Muscle of arm (tissue), 12 donors: Measurements from ENCODE around the gene CDC42SE2. TPM values are rescaled to one million over a fixed set of nuclear protein-coding genes. Genes with fewer than 3 reads are reported as not detected.
"Not testable (repeated sequence)": the region's sequence is repeated elsewhere in the genome, so short reads cannot be mapped to it uniquely, and the experiment has no call there.

Source experiments
- DNase-seq: peaks from one replicate; pipeline ENCODE4 v3.0.0-alpha.2; 2013
- polyA plus RNA-seq, 12 donors: library from polyadenylated mRNA; unstranded; fragments of 120-200 nt; gene quantifications; one replicate each; pipeline ENCODE4 v1.2.1, GENCODE V29; 2013; ENCODE audit not compliant: insufficient read length in 12 of 12

Gene CDC42SE2
- polyA plus RNA-seq, 12 donors = 23.2 to 30.6 (median 26.8) TPM; not detected in 1

DNA sequence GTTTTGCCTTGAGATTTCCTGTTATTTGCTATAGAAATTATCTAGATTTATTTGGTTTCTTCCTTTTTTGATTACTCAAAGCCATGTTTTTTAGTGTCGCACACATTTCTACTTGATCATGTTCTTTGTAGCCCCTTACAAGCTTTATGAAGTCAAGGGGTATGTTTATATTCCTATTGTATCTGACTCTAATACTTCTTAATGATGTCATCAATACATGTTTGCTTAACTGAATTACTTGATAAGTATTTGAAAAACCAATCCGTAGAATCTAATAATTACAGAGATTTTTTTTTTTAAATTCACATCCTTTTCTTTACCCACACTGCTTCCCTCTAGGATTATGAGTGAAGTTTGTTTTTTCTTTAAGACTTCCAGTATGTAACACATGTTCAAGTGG, 53.0 kb downstream of the CDC42SE2 start:
- no peak for DNase-seq

DNA sequence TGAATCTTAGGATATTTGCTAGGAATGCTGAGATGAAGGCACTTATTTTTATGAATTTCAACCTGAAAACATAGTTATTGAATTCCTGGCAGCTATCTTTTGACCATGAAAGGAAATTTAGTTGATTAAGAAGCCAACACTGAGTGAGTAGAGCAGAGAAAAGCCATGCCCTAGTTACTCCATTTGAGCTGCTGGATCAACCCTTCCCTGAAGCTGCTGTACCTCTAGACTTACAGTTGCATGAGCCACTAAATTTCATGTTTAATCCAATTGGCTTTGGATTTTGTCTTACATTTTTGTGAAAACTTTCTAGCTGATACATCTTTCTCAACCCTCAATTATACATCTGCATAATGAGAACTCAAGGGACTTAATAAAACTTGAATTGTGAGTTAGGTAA, 54.6 kb downstream of the CDC42SE2 start:
- no peak for DNase-seq

DNA sequence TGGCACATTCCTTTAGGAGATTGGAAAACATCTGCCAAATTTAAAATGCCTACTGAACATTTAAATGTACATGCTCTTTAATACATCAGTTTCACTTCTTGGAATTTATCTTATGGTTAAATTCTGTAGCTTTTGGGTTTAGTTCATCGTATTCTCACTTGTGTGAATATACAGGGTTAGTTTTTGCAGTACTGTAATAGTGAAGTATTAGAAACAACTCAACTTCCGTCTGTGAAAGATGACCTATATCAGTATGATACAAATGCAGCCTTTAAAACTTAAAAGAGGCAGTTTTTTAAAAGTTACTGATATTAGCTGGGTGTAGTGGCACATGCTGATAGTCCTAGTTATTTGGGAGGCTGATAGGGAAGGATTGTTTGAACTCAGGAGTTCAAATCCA, 57.2 kb downstream of the CDC42SE2 start:
- no peak for DNase-seq

DNA sequence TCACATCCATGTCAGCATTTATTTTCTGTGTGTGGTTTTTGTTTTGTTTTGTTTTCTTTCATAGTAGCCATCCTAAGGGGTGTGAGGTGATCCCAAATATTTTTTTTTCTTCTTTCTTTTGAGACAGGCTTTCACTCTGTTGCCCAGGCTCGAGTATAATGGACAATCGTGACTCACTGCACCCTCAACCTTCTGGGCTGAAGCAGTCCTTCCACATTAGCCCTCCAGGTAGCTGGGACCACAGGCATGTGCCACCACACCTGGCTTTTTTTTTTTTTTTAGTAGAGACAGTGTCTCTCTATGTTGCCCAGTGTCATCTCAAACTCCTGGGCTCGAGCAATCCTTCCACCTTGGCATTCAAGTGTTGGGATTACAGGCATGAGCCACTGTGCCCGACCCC, 59.1 kb downstream of the CDC42SE2 start:
- no peak for DNase-seq

DNA sequence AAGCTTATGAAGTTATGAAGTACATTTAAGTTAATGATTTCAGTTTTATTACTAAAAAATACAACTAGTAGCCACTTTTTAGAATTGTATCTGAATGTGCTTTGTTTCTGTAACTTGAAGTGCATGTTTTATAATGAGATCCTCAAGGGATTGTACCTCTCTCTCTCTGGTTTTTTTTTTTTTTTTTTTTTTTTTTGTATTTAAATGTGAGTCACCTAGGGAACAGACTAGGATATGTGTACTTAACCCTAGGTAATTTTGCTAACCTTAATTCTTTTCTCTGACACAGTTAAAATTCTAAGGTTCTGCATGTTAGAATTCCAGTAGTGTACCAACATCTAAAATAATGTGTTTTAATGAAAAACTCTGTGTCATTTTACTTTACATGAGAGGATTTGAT, 59.5 kb downstream of the CDC42SE2 start:
- DNase-seq = no peak

DNA sequence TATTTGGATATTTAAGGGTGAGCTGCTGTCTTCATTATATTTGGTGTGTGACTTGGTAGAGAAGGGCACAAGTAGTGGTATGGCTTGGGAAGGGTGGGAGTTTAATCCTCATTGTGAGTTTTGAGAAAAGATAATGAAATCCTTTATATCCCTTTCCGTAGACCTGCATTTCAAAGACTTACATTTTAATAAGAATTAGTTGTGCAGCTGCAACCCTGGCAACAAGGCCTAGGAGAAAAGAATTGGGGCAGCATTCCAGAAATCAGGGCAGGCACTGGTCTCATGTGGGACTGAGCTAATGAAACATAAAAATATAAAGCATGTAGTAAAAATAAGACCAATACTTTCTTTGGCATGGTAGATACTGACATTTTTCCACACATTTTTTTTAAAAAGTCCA, 60.5 kb downstream of the CDC42SE2 start:
- DNase-seq = peak; percentile 68

DNA sequence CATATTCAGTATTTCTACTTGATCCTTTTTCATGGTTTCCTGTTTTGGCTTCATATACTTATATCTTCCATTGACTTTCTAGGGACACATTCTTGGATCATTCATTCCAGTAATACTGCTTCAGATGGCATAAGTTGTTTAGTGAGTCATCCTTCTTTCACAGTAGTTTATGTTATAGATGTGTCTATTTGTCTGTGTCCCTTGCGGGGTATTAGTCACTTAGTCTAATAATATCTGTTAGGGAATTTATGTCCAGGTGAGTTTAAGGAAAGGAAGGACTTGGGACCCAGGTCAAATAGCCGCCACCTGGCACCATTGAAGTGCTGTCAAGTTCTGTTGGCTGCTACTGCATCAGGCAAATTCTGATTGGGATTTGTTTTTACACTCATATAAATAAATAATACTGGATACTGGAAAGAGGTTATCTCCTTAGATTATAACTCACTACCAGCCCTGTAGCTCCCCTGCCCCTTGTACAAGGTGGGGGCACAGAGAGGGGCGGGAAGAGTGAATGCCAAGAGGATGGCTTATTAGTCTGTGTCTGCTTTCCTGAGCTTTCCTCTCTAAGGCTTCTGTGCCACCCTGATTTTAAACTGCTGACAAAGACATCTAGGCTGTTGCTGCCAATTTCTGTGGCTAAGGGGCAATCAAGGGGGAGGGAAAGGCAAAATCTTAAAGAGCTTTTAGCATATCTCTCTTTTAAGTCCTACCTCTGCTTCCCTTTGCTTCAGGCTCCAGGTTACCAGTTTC, 64.9 kb downstream of the CDC42SE2 start:
- DNase-seq = no peak

DNA sequence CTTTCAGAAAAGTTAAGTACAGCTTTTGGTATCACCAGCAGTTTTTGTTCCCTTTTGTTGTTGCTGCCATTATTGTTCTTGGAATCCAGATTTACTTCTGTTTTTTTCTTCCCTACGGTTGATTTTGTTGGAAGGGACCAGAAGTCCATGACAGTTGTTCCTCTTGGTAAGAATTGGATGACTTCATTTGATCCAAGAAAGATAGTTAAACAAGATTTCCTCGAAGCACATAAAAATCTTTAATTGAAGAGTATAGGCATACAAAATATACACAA, 65.4 kb downstream of the CDC42SE2 start:
- DNase-seq = no peak

DNA sequence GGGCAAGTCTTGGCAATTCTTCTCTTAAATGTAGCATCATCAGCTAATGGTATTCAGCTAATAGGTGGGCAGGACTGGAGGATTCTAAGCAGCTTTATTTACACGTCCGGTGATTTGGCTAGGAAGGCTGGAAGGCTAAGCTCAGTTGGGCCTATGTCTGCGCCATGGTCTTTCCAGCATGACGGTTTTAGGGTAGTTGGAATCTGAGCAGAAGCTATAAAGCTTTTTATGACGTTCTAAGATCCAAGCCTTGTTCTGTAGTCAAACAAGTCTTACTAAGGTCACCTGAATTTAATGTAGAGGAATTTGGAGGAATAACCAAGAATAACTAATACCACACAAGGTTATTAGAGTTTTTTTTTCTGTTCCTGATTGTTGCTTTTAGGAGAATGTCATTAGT, 66.2 kb downstream of the CDC42SE2 start:
- no peak for DNase-seq

DNA sequence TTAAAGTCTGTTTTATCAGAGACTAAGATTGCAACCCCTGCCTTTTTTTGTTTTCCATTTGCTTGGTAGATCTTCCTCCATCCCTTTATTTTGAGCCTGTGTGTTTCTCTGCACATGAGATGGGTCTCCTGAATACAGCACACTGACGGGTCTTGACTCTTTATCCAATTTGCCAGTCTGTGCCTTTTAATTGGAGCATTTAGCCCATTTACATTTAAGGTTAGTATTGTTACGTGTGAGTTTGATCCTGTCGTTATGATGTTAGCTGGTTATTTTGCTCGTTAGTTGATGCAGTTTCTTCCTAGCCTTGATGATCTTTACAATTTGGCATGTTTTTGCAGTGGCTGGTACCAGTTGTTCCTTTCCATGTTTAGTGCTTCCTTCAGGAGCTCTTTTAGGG, 71.9 kb downstream of the CDC42SE2 start:
- not testable (repeated sequence) for DNase-seq

DNA sequence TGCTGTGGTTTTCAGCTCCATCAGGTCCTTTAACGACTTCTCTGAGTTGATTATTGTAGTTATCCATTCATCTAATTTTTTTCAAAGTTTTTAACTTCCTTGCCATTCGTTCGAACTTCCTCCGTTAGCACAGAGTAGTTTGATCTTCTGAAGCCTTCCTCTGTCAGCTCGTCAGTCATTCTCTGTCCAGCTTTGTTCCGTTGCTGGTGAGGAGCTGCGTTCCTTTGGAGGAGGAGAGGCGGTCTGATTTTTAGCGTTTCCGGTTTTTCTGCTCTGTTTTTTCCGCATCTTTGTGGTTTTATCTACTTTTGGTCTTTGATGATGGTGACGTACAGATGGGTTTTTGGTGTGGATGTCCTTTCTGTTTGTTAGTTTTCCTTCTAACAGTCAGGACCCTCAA, 72.9 kb downstream of the CDC42SE2 start:
- not testable (repeated sequence) for DNase-seq

DNA sequence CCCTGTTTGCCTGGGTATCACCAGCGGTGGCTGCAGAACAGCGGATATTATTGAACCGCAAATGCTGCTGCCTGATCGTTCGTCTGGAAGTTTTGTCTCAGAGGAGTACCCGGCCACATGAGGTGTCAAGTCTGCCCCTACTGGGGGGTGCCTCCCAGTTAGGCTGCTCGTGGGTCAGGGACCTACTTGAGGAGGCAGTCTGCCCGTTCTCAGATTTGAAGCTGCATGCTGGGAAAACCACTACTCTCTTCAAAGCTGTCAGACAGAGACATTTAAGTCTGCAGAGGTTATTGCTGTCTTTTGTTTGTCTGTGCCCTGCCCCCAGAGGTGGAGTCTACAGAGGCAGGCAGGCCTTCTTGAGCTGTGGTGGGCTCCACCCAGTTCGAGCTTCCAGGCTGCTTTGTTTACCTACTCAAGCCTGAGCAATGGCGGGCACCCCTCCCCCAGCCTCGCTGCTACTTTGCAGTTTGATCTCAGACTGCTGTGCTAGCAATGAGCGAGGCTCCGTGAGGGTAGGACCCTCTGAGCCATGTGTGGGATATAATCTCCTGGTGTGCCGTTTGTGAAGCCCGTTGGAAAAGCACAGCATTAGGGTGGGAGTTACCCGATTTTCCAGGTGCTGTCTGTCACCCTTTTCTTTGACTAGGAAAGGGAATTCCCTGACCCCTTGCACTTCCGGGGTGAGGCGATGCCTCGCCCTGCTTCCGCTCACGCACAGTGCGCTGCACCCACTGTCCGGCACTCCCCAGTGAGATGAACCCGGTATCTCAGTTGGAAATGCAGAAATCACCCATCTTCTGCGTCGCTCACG, 73.6 kb downstream of the CDC42SE2 start:
- not testable (repeated sequence) for DNase-seq

DNA sequence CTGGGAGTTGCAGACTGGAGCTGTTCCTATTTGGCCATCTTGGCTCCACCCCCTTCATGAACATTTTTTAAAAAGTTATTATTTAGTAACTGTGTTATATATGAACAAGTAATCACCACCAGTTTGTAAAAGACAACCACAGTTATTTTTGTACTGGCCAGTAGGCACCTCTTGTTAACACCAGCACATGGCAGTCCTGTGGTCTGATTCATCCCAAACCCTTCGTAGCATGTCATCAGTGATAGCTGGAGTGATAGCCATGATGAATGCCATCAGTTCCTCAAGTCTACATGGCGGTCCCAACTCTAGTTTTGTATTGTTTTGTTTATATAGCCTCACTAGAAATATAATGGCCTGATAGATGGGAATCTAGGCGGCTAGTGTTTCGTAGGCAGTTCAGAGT, 74.2 kb downstream of the CDC42SE2 start:
- no peak for DNase-seq

DNA sequence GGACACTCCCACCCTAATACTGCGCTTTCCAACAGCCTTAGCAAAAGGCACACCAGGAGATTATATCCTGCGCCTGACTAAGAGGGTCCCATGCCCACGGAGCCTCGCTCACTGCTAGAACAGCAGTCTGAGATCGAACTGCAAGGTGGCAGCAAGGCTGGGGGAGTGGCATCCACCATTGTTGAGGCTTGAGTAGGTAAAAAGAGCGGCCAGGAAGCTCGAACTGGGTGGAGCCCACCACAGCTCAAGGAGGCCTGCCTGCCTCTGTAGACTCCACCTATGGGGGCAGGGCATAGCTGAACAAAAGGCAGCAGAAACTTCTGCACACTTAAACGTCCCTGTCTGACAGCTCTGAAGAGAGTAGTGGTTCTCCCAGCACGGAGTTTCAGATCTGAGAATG, 80.4 kb downstream of the CDC42SE2 start:
- not testable (repeated sequence) for DNase-seq

DNA sequence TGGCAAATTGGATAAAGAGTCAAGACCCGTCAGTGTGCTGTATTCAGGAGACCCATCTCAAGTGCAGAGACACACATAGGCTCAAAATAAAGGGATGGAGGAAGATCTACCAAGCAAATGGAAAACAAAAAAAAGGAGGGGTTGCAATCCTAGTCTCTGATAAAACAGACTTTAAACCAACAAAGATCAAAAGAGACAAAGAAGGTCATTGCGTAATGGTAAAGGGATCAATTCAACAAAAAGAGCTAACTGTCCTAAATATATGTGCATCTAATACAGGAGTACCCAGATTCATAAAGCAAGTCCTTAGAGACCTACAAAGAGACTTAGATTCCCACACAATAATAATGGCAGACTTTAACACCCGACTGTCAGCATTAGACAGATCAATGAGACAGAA, 82.4 kb downstream of the CDC42SE2 start:
- DNase-seq = not testable (repeated sequence)

DNA sequence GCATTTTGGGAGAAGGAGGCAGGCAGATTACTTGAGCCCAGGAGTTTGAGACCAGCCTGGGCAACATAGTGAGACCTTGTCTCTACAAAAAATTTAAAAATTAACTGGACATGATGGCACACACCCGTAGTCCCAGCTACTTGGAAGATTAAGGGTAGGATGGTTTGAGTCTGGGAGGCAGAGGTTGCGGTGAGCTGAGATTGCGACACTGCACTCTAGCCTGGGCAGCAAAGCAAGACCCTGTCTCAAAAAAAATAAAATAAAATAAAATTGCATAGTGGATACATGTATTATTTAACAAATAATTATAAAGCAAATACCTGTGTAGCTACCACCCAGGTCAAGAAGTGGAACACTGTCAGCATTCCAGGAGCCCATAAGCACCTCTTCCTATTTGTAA, 90.1 kb downstream of the CDC42SE2 start:
- no peak for DNase-seq

DNA sequence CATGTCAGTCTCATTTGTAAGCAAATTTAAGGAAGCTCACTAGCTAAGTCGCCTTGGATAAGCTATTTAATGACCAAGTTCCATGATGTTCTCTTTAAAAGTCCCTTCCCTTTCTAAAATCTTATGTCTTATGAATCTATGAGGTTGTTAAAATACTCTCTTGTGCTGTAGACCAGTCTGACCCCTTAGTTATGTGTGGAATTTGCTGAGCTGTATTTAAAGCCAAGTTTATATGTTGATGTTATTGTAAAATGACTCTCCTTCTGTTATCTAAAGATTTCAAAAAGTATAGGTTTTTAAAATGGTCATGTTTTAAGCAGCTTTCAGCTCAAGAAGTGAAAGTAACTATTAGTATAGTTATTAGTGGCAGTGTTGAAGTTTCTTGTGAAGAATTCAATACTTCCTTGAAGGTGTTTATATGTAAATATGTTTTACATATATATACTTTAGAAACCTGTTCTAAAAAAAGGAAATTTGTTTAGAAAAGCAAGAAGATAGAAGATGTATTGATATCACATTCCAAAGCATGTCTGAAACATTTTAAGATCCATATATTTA, 92.2 kb downstream of the CDC42SE2 start:
- no peak for DNase-seq

DNA sequence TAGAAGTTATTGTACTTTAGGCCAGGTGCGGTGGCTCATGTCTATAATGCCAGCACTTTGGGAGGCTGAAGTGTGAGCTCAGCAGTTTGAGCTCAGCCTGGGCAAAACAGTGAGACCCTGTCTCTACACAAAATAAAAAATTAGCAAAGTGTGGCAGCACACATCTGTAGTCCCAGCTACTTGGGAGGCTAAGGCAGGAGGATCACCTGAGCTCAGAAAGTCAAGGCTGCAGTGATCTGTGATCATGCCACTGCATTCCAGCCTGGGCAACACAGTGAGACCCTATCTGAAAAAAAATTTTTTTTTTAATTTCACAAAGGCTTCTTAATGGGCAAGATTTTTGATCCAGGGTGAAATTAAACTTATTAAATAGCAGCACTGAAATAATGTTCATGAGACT, 92.8 kb downstream of the CDC42SE2 start:
- no peak for DNase-seq

DNA sequence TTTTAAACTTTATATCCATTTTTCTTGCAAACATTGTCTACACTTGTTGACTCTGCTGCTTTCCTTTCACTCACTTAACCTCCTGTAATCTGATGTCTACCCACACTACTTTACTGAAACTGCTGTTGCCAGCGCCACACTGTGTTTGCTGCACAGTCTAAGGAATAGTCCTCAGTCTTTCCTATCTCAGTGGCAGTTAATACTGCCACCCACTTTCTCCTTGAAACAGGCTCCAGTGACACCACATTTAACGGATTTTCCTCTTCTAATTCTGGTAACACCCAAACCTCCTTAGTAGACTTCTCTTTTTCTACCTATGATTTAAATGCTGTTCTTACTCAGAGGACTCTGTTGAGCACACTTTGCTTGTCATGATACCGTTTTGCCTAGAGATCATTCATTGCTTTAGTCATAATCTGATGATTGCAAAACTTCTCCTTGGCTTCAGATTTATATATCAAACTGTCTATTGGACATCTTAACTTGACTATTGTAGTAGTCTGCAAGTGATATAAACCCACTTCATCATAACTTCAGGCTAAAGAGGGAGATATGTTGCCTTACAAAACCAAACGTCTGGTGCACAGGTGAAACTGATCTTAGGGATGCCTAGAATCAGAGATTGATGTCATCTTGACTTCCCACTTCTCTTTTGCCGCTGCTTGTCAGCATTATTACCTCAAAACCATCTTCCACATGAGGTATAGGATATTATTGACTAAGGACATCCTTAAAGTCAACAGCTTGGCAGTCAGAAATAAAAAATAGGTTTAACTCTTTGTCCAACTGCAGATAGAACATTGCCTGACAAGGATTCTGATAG, 94.1 kb downstream of the CDC42SE2 start:
- no peak for DNase-seq

DNA sequence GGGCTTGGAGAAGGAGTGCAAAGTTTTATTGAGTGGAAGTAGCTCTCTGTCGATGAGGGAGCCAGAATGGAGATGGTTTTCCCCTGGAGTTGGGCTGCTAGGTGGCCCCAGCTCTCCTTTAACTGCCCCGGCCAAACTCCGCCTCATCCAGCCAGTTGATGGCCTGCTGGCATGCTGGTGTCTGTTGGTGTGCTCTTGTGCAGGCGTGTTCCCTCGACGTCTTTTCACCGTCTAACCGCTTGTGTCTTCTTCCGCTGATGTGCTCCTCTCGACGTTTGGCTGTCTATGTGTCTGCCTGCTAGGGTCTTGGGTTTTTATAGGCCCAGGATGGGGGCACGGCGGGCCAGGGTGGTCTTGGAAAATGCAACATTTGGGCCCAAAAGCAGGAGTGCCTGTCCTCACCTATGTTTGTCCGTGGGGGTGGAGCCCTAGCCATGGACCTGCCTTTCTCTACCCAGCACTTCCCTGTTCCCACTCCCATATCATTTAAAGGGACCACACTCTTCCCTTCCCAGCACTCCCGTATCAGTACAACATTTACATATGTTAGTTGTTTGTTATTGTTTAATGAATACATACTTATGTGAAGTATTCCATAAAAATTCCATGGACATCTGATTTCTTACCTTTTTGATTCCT, 97.9 kb downstream of the CDC42SE2 start:
- DNase-seq = no peak

DNA sequence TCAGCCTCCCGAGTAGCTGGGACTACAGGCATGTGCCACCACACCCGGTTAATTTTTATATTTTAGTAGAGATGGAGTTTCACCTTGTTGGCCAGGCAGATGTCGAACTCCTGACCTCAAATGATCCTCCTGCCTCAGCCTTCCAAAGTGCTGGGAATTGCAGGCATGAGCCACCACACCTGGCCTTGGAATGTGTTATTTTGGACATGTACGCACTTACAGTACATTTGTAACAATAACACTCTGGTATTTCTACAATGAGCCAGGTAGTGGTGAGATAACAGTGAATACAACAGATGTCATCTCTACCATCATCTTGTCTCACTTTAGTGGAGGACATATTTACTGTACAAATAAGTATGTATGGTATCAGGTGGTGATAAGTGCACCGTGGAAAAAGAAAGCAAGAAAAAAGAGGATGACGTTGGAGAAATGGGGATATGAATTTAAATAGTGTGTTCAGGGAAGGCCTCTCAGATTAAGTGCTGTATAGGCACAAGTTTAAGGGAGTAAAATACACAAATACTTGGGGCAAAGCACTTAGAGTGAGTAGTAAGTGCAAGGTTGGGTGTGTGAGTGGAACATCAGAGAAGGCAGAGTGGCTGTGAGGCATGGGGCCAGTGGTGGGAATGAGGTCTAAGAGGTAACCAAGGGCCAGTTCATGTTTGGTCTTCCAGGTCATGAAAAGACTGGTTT, 100.1 kb downstream of the CDC42SE2 start:
- DNase-seq = no peak
